Activated CD8-positive, alpha-beta T cell treated with anti-CD3 and anti-CD28 coated beads for 36 hours (primary cell): Measurements from ENCODE around the gene SLC12A9. TPM values are rescaled to one million over a fixed set of nuclear protein-coding genes. Genes with fewer than 3 reads are reported as not detected.
A peak's percentile ranks its signal among the peaks of the same experiment; 100 is the strongest.

ENCODE experiments used
- ATAC-seq: fragments of 200-7000 bp; cut with Tn5 transposase; one replicate; pipeline ENCODE4 v1.10.0; 2021; ENCODE audit warnings: mild to moderate bottlenecking, moderate library complexity
- CTCF ChIA-PET: fragments of 350-600 bp; sonication (Branson Sonifier 250); formaldehyde crosslinking; loops from one replicate; lab custom pipeline; 2021; ENCODE audit warnings: antibody characterized with exemption; lab: Charles Lee
- POLR2A ChIA-PET: fragments of 350-600 bp; sonication (Branson Sonifier 250); formaldehyde crosslinking; loops from one replicate; lab custom pipeline; 2021; ENCODE audit warnings: antibody characterized with exemption; lab: Charles Lee
- DNase-seq: peaks from one replicate; pipeline ENCODE4 v3.0.0-alpha.2; 2020
- H3K27ac Mint-ChIP-seq: one replicate; pipeline ENCODE4 v1.8.0; 2021; ENCODE audit warnings: mild to moderate bottlenecking, mixed read lengths
- H3K27me3 Mint-ChIP-seq: one replicate; pipeline ENCODE4 v1.8.0; 2021; ENCODE audit warnings: mixed read lengths
- H3K36me3 Mint-ChIP-seq: one replicate; pipeline ENCODE4 v1.8.0; 2021; ENCODE audit warnings: low read depth, mixed read lengths
- H3K4me1 Mint-ChIP-seq: one replicate; pipeline ENCODE4 v1.8.0; 2021; ENCODE audit warnings: low read depth, mixed read lengths
- H3K4me3 Mint-ChIP-seq: one replicate; pipeline ENCODE4 v1.8.0; 2021; ENCODE audit warnings: mild to moderate bottlenecking, moderate library complexity, mixed read lengths
- H3K9me3 Mint-ChIP-seq: one replicate; pipeline ENCODE4 v1.8.0; 2021; ENCODE audit warnings: mixed read lengths
- CTCF ChIP-seq: fragments of 200-600 bp; IDR thresholded peaks from one replicate; pipeline ENCODE4 v1.8.0; 2022; ENCODE audit warnings: antibody characterized with exemption, mild to moderate bottlenecking
- intact Hi-C: fragments of 100-400 bp; cut with micrococcal nuclease; formaldehyde crosslinking; loops from one replicate; pipeline ENCODE4 v1.10.0; 2022
- total RNA-seq, 2 experiments: library from RNA; stranded (reverse); gene quantifications; one replicate each; pipeline ENCODE4 v1.2.3, GENCODE V29; 2021

The SLC12A9 gene
- 10 to 100 TPM; 10.2 to 11.3 TPM for total RNA-seq

- Mint-ChIP-seq H3K27ac (peak within 1 kb of the TSS; percentile 77), H3K9me3 (no peaks in the 10 kb centered on the region), H3K4me1 (peaks cover 15% of the 10 kb centered on the region), H3K27me3 (no peaks in the 10 kb centered on the region), H3K36me3 (peaks cover 3% of the 10 kb centered on the region), H3K4me3 (peak within 1 kb of the TSS; percentile 90)
- DNase-seq: peak; percentile 92
- ChIA-PET CTCF (interaction anchor here (0.7 to 6.9 kb wide), 40 partner anchors 9 to 398 kb away, joined by 3 to 167 read pairs (median 4); partner anchors contain the start of genes MOSPD3, POP7, SRRT and TRIP6), POLR2A (interaction anchor here (0.7 to 1.9 kb wide), 11 partner anchors 10 to 223 kb away, joined by 3 to 12 read pairs (median 5); partner anchors contain the start of genes POP7, SRRT and UFSP1)
- TF ChIP-seq CTCF: peak; percentile 95
- ATAC-seq: peak; percentile 98
- intact Hi-C loops: loop anchor here (5.0 kb wide), 1 partner anchor 50 kb away; no protein-coding TSS in a partner anchor
Observed at GRCh38 chr7:100852048-100852872, at the start of gene SLC12A9. Gene SLC12A9 (plus strand): TSS chr7:100852713. CDS start chr7:100854198, 1,485 bp downstream.

- Mint-ChIP-seq H3K36me3 (no peaks in the 10 kb centered on the region), H3K27me3 (peaks cover 8% of the 10 kb centered on the region), H3K4me1 (peaks cover 4% of the 10 kb centered on the region), H3K9me3 (no peaks in the 10 kb centered on the region), H3K27ac (no peak overlapping the region), H3K4me3 (no peak overlapping the region)
- intact Hi-C loops: loop anchor here (5.0 kb wide), 1 partner anchor 49 kb away; the partner anchor contains the start of gene SLC12A9
- TF ChIP-seq CTCF: no peak
- ChIA-PET POLR2A (interaction anchor here (0.6 kb wide), 1 partner anchor 81 kb away, joined by 3 read pairs; no protein-coding TSS in a partner anchor), CTCF (interaction anchor here (1.4 to 11.7 kb wide), 4 partner anchors 15 to 97 kb away, joined by 5 to 167 read pairs (median 18); partner anchors contain the start of genes POP7 and SLC12A9)
- DNase-seq (no peak), ATAC-seq (no peak)
Observed at GRCh38 chr7:100802951-100803350, 49.6 kb upstream of the SLC12A9 start.

- H3K27ac Mint-ChIP-seq: no peak overlapping the region
- no peaks in the 10 kb centered on the region for H3K36me3 Mint-ChIP-seq
- ATAC-seq: peak; percentile 87
- peaks cover 4% of the 10 kb centered on the region for H3K4me1 Mint-ChIP-seq
- ChIA-PET POLR2A (no interaction called here), CTCF (interaction anchor here (1.4 to 11.7 kb wide), 3 partner anchors 16 to 98 kb away, joined by 5 to 167 read pairs (median 27); partner anchors contain the start of genes POP7 and SLC12A9)
- no peak for TF ChIP-seq CTCF
- H3K27me3 Mint-ChIP-seq: peaks cover 5% of the 10 kb centered on the region
- intact Hi-C loops: loop anchor here (5.0 kb wide), 1 partner anchor 49 kb away; the partner anchor contains the start of gene SLC12A9
- H3K4me3 Mint-ChIP-seq: no peak overlapping the region
- no peaks in the 10 kb centered on the region for H3K9me3 Mint-ChIP-seq
- peak; percentile 72 for DNase-seq
Observed at GRCh38 chr7:100803398-100804161, 48.9 kb upstream of the SLC12A9 start.

GRCh38 chr7:100804681-100805431 lies 47.7 kb upstream of the SLC12A9 start:
- no peak overlapping the region for H3K27ac Mint-ChIP-seq
- H3K4me3 Mint-ChIP-seq: no peak overlapping the region
- H3K36me3 Mint-ChIP-seq: no peaks in the 10 kb centered on the region
- intact Hi-C loops: loop anchor here (5.0 kb wide), 1 partner anchor 47 kb away; the partner anchor contains the start of gene SLC12A9
- no peak for ATAC-seq
- DNase-seq: no peak
- H3K27me3 Mint-ChIP-seq: peaks cover 2% of the 10 kb centered on the region
- ChIA-PET CTCF (interaction anchor here (1.2 to 11.7 kb wide), 2 partner anchors 46 to 90 kb away, joined by 4 to 167 read pairs; partner anchors contain the start of gene SLC12A9), POLR2A (interaction anchor here (0.6 kb wide), 1 partner anchor 92 kb away, joined by 3 read pairs; no protein-coding TSS in a partner anchor)
- H3K9me3 Mint-ChIP-seq: no peaks in the 10 kb centered on the region
- H3K4me1 Mint-ChIP-seq: peaks cover 4% of the 10 kb centered on the region
- no peak for TF ChIP-seq CTCF
